H1 (cell line): ENCODE results near the gene RNF44. TPM values are rescaled to one million over a fixed set of nuclear protein-coding genes. Genes with fewer than 3 reads are reported as not detected.
A peak's percentile ranks its signal among the peaks of the same experiment; 100 is the strongest.

Experiments
- CTCF ChIA-PET: fragments of 300-600 bp; sonication (Branson Sonifier 250); formaldehyde crosslinking; loops from one replicate; lab custom pipeline; 2021; ENCODE audit not compliant: partially characterized antibody; lab: Charles Lee
- POLR2A ChIA-PET: fragments of 300-600 bp; sonication (Branson Sonifier 250); formaldehyde crosslinking; loops from one replicate; lab custom pipeline; 2021; ENCODE audit warnings: inconsistent platforms; ENCODE audit not compliant: partially characterized antibody; lab: Charles Lee
- DNase-seq, 2 experiments: peaks; one replicate each; pipeline versions ENCODE4 v3.0.0 to v3.0.0-alpha.2; 2010 to 2022; ENCODE audit warnings: low spot score in 2 of 2, low read depth in 1 of 2, mixed read lengths in 1 of 2
- FAIRE-seq: peaks from 2 replicates; lab custom pipeline; 2011; peaks lifted over from hg19 to GRCh38; lab: Jason Lieb, UNC
- H2AFZ ChIP-seq: 2 replicates; pipeline ENCODE4 v1.8.1; 2012; ENCODE audit warnings: low read length, inconsistent platforms
- H2AK5ac ChIP-seq: 2 replicates; pipeline ENCODE4 v1.6.1; 2013; ENCODE audit warnings: low read depth, low read length
- H2BK120ac ChIP-seq: replicated peaks from 2 replicates; pipeline ENCODE3; 2013; ENCODE audit warnings: low read depth, low read length, inconsistent platforms
- H2BK12ac ChIP-seq: 2 replicates; pipeline ENCODE4 v1.6.1; 2013; ENCODE audit warnings: low read depth, low read length
- H2BK15ac ChIP-seq: 2 replicates; pipeline ENCODE4 v1.6.1; 2013; ENCODE audit warnings: low read length
- H2BK20ac ChIP-seq: 2 replicates; pipeline ENCODE4 v1.6.1; 2013; ENCODE audit warnings: low read length
- H2BK5ac ChIP-seq: 2 replicates; pipeline ENCODE4 v1.6.1; 2013; ENCODE audit warnings: low read depth, low read length
- H3K14ac ChIP-seq: 2 replicates; pipeline ENCODE4 v1.6.1; 2013; ENCODE audit warnings: inconsistent platforms; ENCODE audit not compliant: insufficient read length
- H3K18ac ChIP-seq: 2 replicates; pipeline ENCODE4 v1.6.1; 2013; ENCODE audit warnings: low read length; ENCODE audit errors: extremely low read depth
- H3K23ac ChIP-seq: 2 replicates; pipeline ENCODE4 v1.6.1; 2013; ENCODE audit warnings: inconsistent platforms; ENCODE audit not compliant: insufficient read length
- H3K23me2 ChIP-seq: 2 replicates; pipeline ENCODE4 v1.6.1; 2013; ENCODE audit warnings: low read depth, low read length
- H3K27ac ChIP-seq: 2 replicates; pipeline ENCODE4 v1.6.1; 2011; ENCODE audit warnings: low read depth, low read length, inconsistent platforms
- H3K27me3 ChIP-seq, 4 experiments: replicated peaks in 1 of 4; 1 replicate in 1 of 4; 2 replicates in 3 of 4; pipeline versions ENCODE4 v1.6.1 to v1.8.1; 2011 to 2013; ENCODE audit warnings: low read length in 3 of 4, mild to moderate bottlenecking in 3 of 4, inconsistent platforms in 2 of 4, mixed read lengths in 2 of 4, moderate library complexity in 1 of 4; ENCODE audit not compliant: control insufficient read depth in 3 of 4, insufficient read depth in 3 of 4; ENCODE audit errors: extremely low read depth in 1 of 4
- H3K36me3 ChIP-seq, 4 experiments: 2 replicates each; pipeline versions ENCODE4 v1.6.1 to v1.8.1; 2011 to 2013; ENCODE audit warnings: mild to moderate bottlenecking in 4 of 4, low read length in 3 of 4, moderate library complexity in 2 of 4, control low read depth in 1 of 4, inconsistent platforms in 1 of 4; ENCODE audit not compliant: insufficient read depth in 4 of 4, control insufficient read depth in 2 of 4
- H3K4ac ChIP-seq: replicated peaks from 2 replicates; pipeline ENCODE3; 2013; ENCODE audit warnings: low read length, low read depth, mixed read lengths, inconsistent platforms; ENCODE audit not compliant: insufficient read length
- H3K4me1 ChIP-seq, 4 experiments: replicated peaks in 1 of 4; 1 replicate in 1 of 4; 2 replicates in 3 of 4; pipeline versions ENCODE4 v1.6.1 to v1.8.1; 2011 to 2013; ENCODE audit warnings: low read length in 3 of 4, inconsistent platforms in 2 of 4, mixed read lengths in 1 of 4; ENCODE audit not compliant: insufficient read depth in 4 of 4, control insufficient read depth in 3 of 4
- H3K4me2 ChIP-seq, 2 experiments: 2 replicates each; pipeline versions ENCODE4 v1.6.1 to v1.8.1; 2011 to 2013; ENCODE audit warnings: low read depth in 2 of 2, low read length in 2 of 2, control low read depth in 1 of 2, inconsistent platforms in 1 of 2, mild to moderate bottlenecking in 1 of 2; ENCODE audit not compliant: insufficient read depth in 1 of 2
- H3K4me3 ChIP-seq, 4 experiments: fragments of 200-600, 300-600 bp in 1 of 4; sonication (generic), shearing (Covaris generic), sonication (Bioruptor Twin) in 1 of 4; 2 replicates each; pipeline versions ENCODE4 v1.5.1 to v1.8.1; 2011 to 2016; ENCODE audit warnings: low read length in 4 of 4, low read depth in 3 of 4, control low read depth in 2 of 4, inconsistent platforms in 2 of 4, mild to moderate bottlenecking in 2 of 4, mixed read lengths in 1 of 4, moderate library complexity in 1 of 4; ENCODE audit not compliant: insufficient read depth in 2 of 4; ENCODE audit errors: extremely low read depth in 1 of 4
- H3K56ac ChIP-seq: replicated peaks from 2 replicates; pipeline ENCODE3; 2013; ENCODE audit warnings: low read depth, mild to moderate bottlenecking, mixed read lengths, low read length, inconsistent platforms; ENCODE audit not compliant: insufficient read length
- H3K79me1 ChIP-seq: 2 replicates; pipeline ENCODE4 v1.6.1; 2013; ENCODE audit warnings: low read depth, low read length, control low read depth
- H3K79me2 ChIP-seq, 2 experiments: 2 replicates each; pipeline versions ENCODE4 v1.6.1 to v1.8.1; 2012 to 2013; ENCODE audit warnings: low read length in 2 of 2, mild to moderate bottlenecking in 2 of 2, inconsistent platforms in 1 of 2; ENCODE audit not compliant: insufficient read depth in 2 of 2, control insufficient read depth in 1 of 2
- H3K9ac ChIP-seq, 4 experiments: replicated peaks in 1 of 4; 1 replicate in 1 of 4; 2 replicates in 3 of 4; pipeline versions ENCODE4 v1.6.1 to v1.8.1; 2011 to 2013; ENCODE audit warnings: low read depth in 3 of 4, low read length in 3 of 4, control low read depth in 2 of 4, mild to moderate bottlenecking in 2 of 4, moderate library complexity in 2 of 4, inconsistent platforms in 1 of 4; ENCODE audit errors: extremely low read depth in 1 of 4
- H3K9me3 ChIP-seq, 2 experiments: 2 replicates each; pipeline versions ENCODE4 v1.6.1 to v1.8.1; 2012 to 2013; ENCODE audit warnings: mild to moderate bottlenecking in 2 of 2, moderate library complexity in 2 of 2, control low read depth in 1 of 2, inconsistent platforms in 1 of 2, low read depth in 1 of 2, low read length in 1 of 2, mixed read lengths in 1 of 2; ENCODE audit not compliant: insufficient read depth in 2 of 2
- H4K20me1 ChIP-seq, 2 experiments: replicated peaks in 1 of 2; 2 replicates each; pipeline versions ENCODE3 to v1.8.1; 2011 to 2013; ENCODE audit warnings: inconsistent platforms in 2 of 2, low read length in 2 of 2, mild to moderate bottlenecking in 1 of 2; ENCODE audit not compliant: insufficient read depth in 2 of 2, control insufficient read depth in 1 of 2
- H4K5ac ChIP-seq: 2 replicates; pipeline ENCODE4 v1.6.1; 2013; ENCODE audit warnings: low read length, low read depth, mixed read lengths, inconsistent platforms; ENCODE audit not compliant: insufficient read length
- H4K8ac ChIP-seq: 2 replicates; pipeline ENCODE4 v1.8.0; 2013; ENCODE audit warnings: mild to moderate bottlenecking, moderate library complexity, low read length, inconsistent platforms; ENCODE audit not compliant: insufficient read depth; ENCODE audit errors: extremely low read depth
- H4K91ac ChIP-seq: replicated peaks from 2 replicates; pipeline ENCODE3; 2013; ENCODE audit warnings: low read length, mixed read lengths, inconsistent platforms; ENCODE audit not compliant: insufficient read length
- EZH2 ChIP-seq: fragments of 200-600 bp; sonication (generic); IDR thresholded peaks from 2 replicates; pipeline ENCODE4 v1.7.1; 2012; ENCODE audit warnings: low read depth, mild to moderate bottlenecking, moderate library complexity, low read length, inconsistent platforms; ENCODE audit not compliant: severe bottlenecking
- JUND ChIP-seq: IDR thresholded peaks from 2 replicates; pipeline ENCODE4 v1.6.1; 2011; ENCODE audit warnings: mild to moderate bottlenecking, improper control_type of control experiment, low read length
- PHF8 ChIP-seq: fragments of 200-600 bp; sonication (generic); conservative IDR thresholded peaks from 2 replicates; pipeline ENCODE4 v1.7.1; 2012; ENCODE audit warnings: low read depth, mild to moderate bottlenecking, inconsistent platforms, low read length, moderate library complexity
- POLR2A ChIP-seq, 2 experiments: IDR thresholded peaks; 1 replicate in 1 of 2; 2 replicates in 1 of 2; pipeline ENCODE4 v1.6.1; 2011; ENCODE audit warnings: low read depth in 2 of 2, low read length in 2 of 2, mild to moderate bottlenecking in 2 of 2; ENCODE audit errors: control extremely low read depth in 1 of 2
- POLR2AphosphoS5 ChIP-seq: IDR thresholded peaks from 2 replicates; pipeline ENCODE4 v1.6.1; 2011; ENCODE audit warnings: low read depth, low read length
- WGBS, 2 experiments: shearing (Covaris generic) in 1 of 2; methylation state at CpG; one replicate each; pipeline versions ENCODE4 v1.1.6 to v1.1.7; 2013 to 2015; ENCODE audit warnings: low lambda C conversion rate in 2 of 2, mixed read lengths in 2 of 2, inconsistent platforms in 1 of 2, low coverage in 1 of 2, missing lambda C conversion rate in 1 of 2; ENCODE audit not compliant: insufficient replicate concordance in 2 of 2, insufficient coverage in 1 of 2, insufficient read length in 1 of 2; ENCODE audit errors: extremely low coverage in 1 of 2, missing lambda C conversion rate in 1 of 2; 5-methylcytosine and 5-hydroxymethylcytosine counted together
- polyA plus RNA-seq, 7 experiments: library from polyadenylated mRNA; depleted of rRNA in 3 of 7; stranded (reverse) in 5 of 7; unstranded in 2 of 7; fragments of >200 nt in 5 of 7; fragments of 200-250 nt in 2 of 7; gene quantifications; 1 replicate in 5 of 7; 2 replicates in 1 of 7; 4 replicates in 1 of 7; pipeline versions ENCODE4 v1.2.1 to v1.2.3, GENCODE V29; 2011 to 2013; ENCODE audit warnings: missing spikeins in 2 of 7, mixed read lengths in 2 of 7
- total RNA-seq: library from RNA; stranded (reverse); fragmentation: NEBNext Ultra II Directional; extraction: Animal tissue kit (Norgen Biotek cat#: 25700); gene quantifications from 2 replicates; pipeline ENCODE4 v1.2.1, GENCODE V29; 2021

The RNF44 gene
- total and polyA plus RNA-seq, 2 of the 8 experiments (the other 6 are each of a cell fraction or from before 2014, with no cell fraction given): 54.7 to 164 TPM

DNA sequence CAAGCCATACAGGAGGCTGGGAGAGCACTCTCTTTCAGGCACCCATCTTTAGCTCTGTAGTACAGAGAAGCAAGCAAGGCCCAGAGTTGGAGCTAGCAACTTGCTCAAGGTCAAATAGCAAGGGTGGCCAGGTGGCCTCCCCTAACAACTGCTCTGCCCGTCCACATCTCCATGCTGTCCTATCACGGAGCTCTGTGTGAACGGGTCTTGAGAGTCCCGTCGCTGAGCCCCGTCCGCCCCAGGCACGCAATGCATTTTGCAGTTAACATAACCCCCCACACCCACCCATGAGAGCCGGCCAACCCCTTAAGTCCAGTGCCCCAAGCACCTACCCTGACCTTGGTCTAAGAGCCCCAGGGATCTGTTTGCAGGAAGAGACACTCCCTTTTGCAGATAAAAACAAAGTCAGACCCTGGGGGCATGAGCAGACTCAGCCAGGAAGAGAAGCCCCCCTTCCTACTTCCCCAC is 1.5 kb downstream of the RNF44 start:
- H2AK5ac ChIP-seq: peak overlapping the region; percentile 65
- peak overlapping the region; percentile 97 to 99 (median 98) for H3K9ac ChIP-seq
- peaks cover 30 to 31% of the 10 kb centered on the region in 2 experiments for H4K20me1 ChIP-seq
- CTCF ChIA-PET: interaction anchor here (0.8 to 1.9 kb wide), 7 partner anchors 8 to 87 kb away, joined by 3 to 6 read pairs (median 4); no protein-coding TSS in a partner anchor
- peak overlapping the region; percentile 99 for H4K8ac ChIP-seq
- peak overlapping the region; percentile 72 for H3K18ac ChIP-seq
- peaks cover 11% of the 10 kb centered on the region for H3K79me1 ChIP-seq
- peaks cover 36 to 56% of the 10 kb centered on the region in 2 experiments for H3K79me2 ChIP-seq
- WGBS, 2 experiments: 1% methylated on average over 9 of the region's 9 CpGs; no CpG with 5 or more reads in 1 of the 2 experiments
- TF ChIP-seq PHF8 (0 out of 2 replicates have a peak, but pooled peaks have one; percentile 37), EZH2 (no peak), JUND (no peak), POLR2AphosphoS5 (peak; percentile 38; the same call in 1 of the 2 replicates), POLR2A (IDR thresholded peaks at IDR 0.05; ENCODE audit: control extremely low read depth in 1 of 2, low read depth in 2 of 2, low read length in 2 of 2) (peak in 1 of 2 experiments; percentile 46; a peak in 1 of 3 replicates)
- TF ChIP-seq, all 59 proteins: peak for 3
- Histone ChIP-seq H2BK120ac (peak overlapping the region; percentile 4), H3K27me3 (no peaks in the 10 kb centered on the region), H2BK12ac (peak overlapping the region; percentile 62; the same call in 1 of the 2 replicates), H3K23ac (peak overlapping the region; percentile 9), H3K9me3 (no peaks in the 10 kb centered on the region), H4K91ac (peak overlapping the region; percentile 92), H2AFZ (no peak overlapping the region), H3K27ac (peak overlapping the region; percentile 98), H3K4ac (peak overlapping the region; percentile 97), H3K4me2 (peak overlapping the region; percentile 85 to 98), H2BK5ac (peak overlapping the region; percentile 67), H3K56ac (peak overlapping the region; percentile 88), H4K5ac (peak overlapping the region; percentile 91), H3K23me2 (peaks cover 12% of the 10 kb centered on the region), H3K4me3 (peak overlapping the region; percentile 83 to 98 (median 93)), H3K36me3 (peaks cover 17 to 33% (median 19%) of the 10 kb centered on the region in 4 experiments), H2BK20ac (no peak overlapping the region), H2BK15ac (no peak overlapping the region), H3K14ac (peak overlapping the region; percentile 50), H3K4me1 (peaks cover 8 to 20% (median 18%) of the 10 kb centered on the region in 4 experiments)
- no peak for DNase-seq
- POLR2A ChIA-PET: interaction anchor here (0.5 to 21.1 kb wide), 33 partner anchors 8 to 174 kb away, joined by 3 to 458 read pairs (median 5); partner anchors contain the start of genes CDHR2, CLTB, EIF4E1B and FAF2
- FAIRE-seq: no peak
